H1 (cell line): ENCODE results near the gene EWSR1. TPM values are rescaled to one million over a fixed set of nuclear protein-coding genes. Genes with fewer than 3 reads are reported as not detected.

Experiments used
- CTCF ChIA-PET: fragments of 300-600 bp; sonication (Branson Sonifier 250); formaldehyde crosslinking; loops from one replicate; lab custom pipeline; 2021; ENCODE audit not compliant: partially characterized antibody; lab: Charles Lee
- POLR2A ChIA-PET: fragments of 300-600 bp; sonication (Branson Sonifier 250); formaldehyde crosslinking; loops from one replicate; lab custom pipeline; 2021; ENCODE audit warnings: inconsistent platforms; ENCODE audit not compliant: partially characterized antibody; lab: Charles Lee
- DNase-seq, 2 experiments: peaks; one replicate each; pipeline versions ENCODE4 v3.0.0 to v3.0.0-alpha.2; 2010 to 2022; ENCODE audit warnings: low spot score in 2 of 2, low read depth in 1 of 2, mixed read lengths in 1 of 2
- FAIRE-seq: peaks from 2 replicates; lab custom pipeline; 2011; peaks lifted over from hg19 to GRCh38; lab: Jason Lieb, UNC
- H2AFZ ChIP-seq: 2 replicates; pipeline ENCODE4 v1.8.1; 2012; ENCODE audit warnings: low read length, inconsistent platforms
- H2AK5ac ChIP-seq: 2 replicates; pipeline ENCODE4 v1.6.1; 2013; ENCODE audit warnings: low read depth, low read length
- H2BK120ac ChIP-seq: replicated peaks from 2 replicates; pipeline ENCODE3; 2013; ENCODE audit warnings: low read depth, low read length, inconsistent platforms
- H2BK12ac ChIP-seq: 2 replicates; pipeline ENCODE4 v1.6.1; 2013; ENCODE audit warnings: low read depth, low read length
- H2BK15ac ChIP-seq: 2 replicates; pipeline ENCODE4 v1.6.1; 2013; ENCODE audit warnings: low read length
- H2BK20ac ChIP-seq: 2 replicates; pipeline ENCODE4 v1.6.1; 2013; ENCODE audit warnings: low read length
- H2BK5ac ChIP-seq: 2 replicates; pipeline ENCODE4 v1.6.1; 2013; ENCODE audit warnings: low read depth, low read length
- H3K14ac ChIP-seq: 2 replicates; pipeline ENCODE4 v1.6.1; 2013; ENCODE audit warnings: inconsistent platforms; ENCODE audit not compliant: insufficient read length
- H3K18ac ChIP-seq: 2 replicates; pipeline ENCODE4 v1.6.1; 2013; ENCODE audit warnings: low read length; ENCODE audit errors: extremely low read depth
- H3K23ac ChIP-seq: 2 replicates; pipeline ENCODE4 v1.6.1; 2013; ENCODE audit warnings: inconsistent platforms; ENCODE audit not compliant: insufficient read length
- H3K23me2 ChIP-seq: 2 replicates; pipeline ENCODE4 v1.6.1; 2013; ENCODE audit warnings: low read depth, low read length
- H3K27ac ChIP-seq: 2 replicates; pipeline ENCODE4 v1.6.1; 2011; ENCODE audit warnings: low read depth, low read length, inconsistent platforms
- H3K27me3 ChIP-seq, 4 experiments: replicated peaks in 1 of 4; 1 replicate in 1 of 4; 2 replicates in 3 of 4; pipeline versions ENCODE4 v1.6.1 to v1.8.1; 2011 to 2013; ENCODE audit warnings: low read length in 3 of 4, mild to moderate bottlenecking in 3 of 4, inconsistent platforms in 2 of 4, mixed read lengths in 2 of 4, moderate library complexity in 1 of 4; ENCODE audit not compliant: control insufficient read depth in 3 of 4, insufficient read depth in 3 of 4; ENCODE audit errors: extremely low read depth in 1 of 4
- H3K36me3 ChIP-seq, 4 experiments: 2 replicates each; pipeline versions ENCODE4 v1.6.1 to v1.8.1; 2011 to 2013; ENCODE audit warnings: mild to moderate bottlenecking in 4 of 4, low read length in 3 of 4, moderate library complexity in 2 of 4, control low read depth in 1 of 4, inconsistent platforms in 1 of 4; ENCODE audit not compliant: insufficient read depth in 4 of 4, control insufficient read depth in 2 of 4
- H3K4ac ChIP-seq: replicated peaks from 2 replicates; pipeline ENCODE3; 2013; ENCODE audit warnings: low read length, low read depth, mixed read lengths, inconsistent platforms; ENCODE audit not compliant: insufficient read length
- H3K4me1 ChIP-seq, 4 experiments: replicated peaks in 1 of 4; 1 replicate in 1 of 4; 2 replicates in 3 of 4; pipeline versions ENCODE4 v1.6.1 to v1.8.1; 2011 to 2013; ENCODE audit warnings: low read length in 3 of 4, inconsistent platforms in 2 of 4, mixed read lengths in 1 of 4; ENCODE audit not compliant: insufficient read depth in 4 of 4, control insufficient read depth in 3 of 4
- H3K4me2 ChIP-seq, 2 experiments: 2 replicates each; pipeline versions ENCODE4 v1.6.1 to v1.8.1; 2011 to 2013; ENCODE audit warnings: low read depth in 2 of 2, low read length in 2 of 2, control low read depth in 1 of 2, inconsistent platforms in 1 of 2, mild to moderate bottlenecking in 1 of 2; ENCODE audit not compliant: insufficient read depth in 1 of 2
- H3K4me3 ChIP-seq, 4 experiments: fragments of 200-600, 300-600 bp in 1 of 4; sonication (generic), shearing (Covaris generic), sonication (Bioruptor Twin) in 1 of 4; 2 replicates each; pipeline versions ENCODE4 v1.5.1 to v1.8.1; 2011 to 2016; ENCODE audit warnings: low read length in 4 of 4, low read depth in 3 of 4, control low read depth in 2 of 4, inconsistent platforms in 2 of 4, mild to moderate bottlenecking in 2 of 4, mixed read lengths in 1 of 4, moderate library complexity in 1 of 4; ENCODE audit not compliant: insufficient read depth in 2 of 4; ENCODE audit errors: extremely low read depth in 1 of 4
- H3K56ac ChIP-seq: replicated peaks from 2 replicates; pipeline ENCODE3; 2013; ENCODE audit warnings: low read depth, mild to moderate bottlenecking, mixed read lengths, low read length, inconsistent platforms; ENCODE audit not compliant: insufficient read length
- H3K79me1 ChIP-seq: 2 replicates; pipeline ENCODE4 v1.6.1; 2013; ENCODE audit warnings: low read depth, low read length, control low read depth
- H3K79me2 ChIP-seq, 2 experiments: 2 replicates each; pipeline versions ENCODE4 v1.6.1 to v1.8.1; 2012 to 2013; ENCODE audit warnings: low read length in 2 of 2, mild to moderate bottlenecking in 2 of 2, inconsistent platforms in 1 of 2; ENCODE audit not compliant: insufficient read depth in 2 of 2, control insufficient read depth in 1 of 2
- H3K9ac ChIP-seq, 4 experiments: replicated peaks in 1 of 4; 1 replicate in 1 of 4; 2 replicates in 3 of 4; pipeline versions ENCODE4 v1.6.1 to v1.8.1; 2011 to 2013; ENCODE audit warnings: low read depth in 3 of 4, low read length in 3 of 4, control low read depth in 2 of 4, mild to moderate bottlenecking in 2 of 4, moderate library complexity in 2 of 4, inconsistent platforms in 1 of 4; ENCODE audit errors: extremely low read depth in 1 of 4
- H3K9me3 ChIP-seq, 2 experiments: 2 replicates each; pipeline versions ENCODE4 v1.6.1 to v1.8.1; 2012 to 2013; ENCODE audit warnings: mild to moderate bottlenecking in 2 of 2, moderate library complexity in 2 of 2, control low read depth in 1 of 2, inconsistent platforms in 1 of 2, low read depth in 1 of 2, low read length in 1 of 2, mixed read lengths in 1 of 2; ENCODE audit not compliant: insufficient read depth in 2 of 2
- H4K20me1 ChIP-seq, 2 experiments: replicated peaks in 1 of 2; 2 replicates each; pipeline versions ENCODE3 to v1.8.1; 2011 to 2013; ENCODE audit warnings: inconsistent platforms in 2 of 2, low read length in 2 of 2, mild to moderate bottlenecking in 1 of 2; ENCODE audit not compliant: insufficient read depth in 2 of 2, control insufficient read depth in 1 of 2
- H4K5ac ChIP-seq: 2 replicates; pipeline ENCODE4 v1.6.1; 2013; ENCODE audit warnings: low read length, low read depth, mixed read lengths, inconsistent platforms; ENCODE audit not compliant: insufficient read length
- H4K8ac ChIP-seq: 2 replicates; pipeline ENCODE4 v1.8.0; 2013; ENCODE audit warnings: mild to moderate bottlenecking, moderate library complexity, low read length, inconsistent platforms; ENCODE audit not compliant: insufficient read depth; ENCODE audit errors: extremely low read depth
- H4K91ac ChIP-seq: replicated peaks from 2 replicates; pipeline ENCODE3; 2013; ENCODE audit warnings: low read length, mixed read lengths, inconsistent platforms; ENCODE audit not compliant: insufficient read length
- BACH1 ChIP-seq: IDR thresholded peaks from 2 replicates; pipeline ENCODE4 v1.6.1; 2012; ENCODE audit warnings: low read length, improper control_type of control experiment
- FOSL1 ChIP-seq: IDR thresholded peaks from 2 replicates; pipeline ENCODE4 v1.6.1; 2011; ENCODE audit warnings: mild to moderate bottlenecking, low read depth, low read length, moderate library complexity; ENCODE audit not compliant: insufficient read depth
- KDM1A ChIP-seq: fragments of 200-600, 300-600 bp; sonication (generic); IDR thresholded peaks from 2 replicates; pipeline ENCODE4 v1.7.1; 2016; ENCODE audit warnings: mild to moderate bottlenecking, low read length, borderline replicate concordance
- KDM4A ChIP-seq: IDR thresholded peaks from one replicate; pipeline ENCODE4 v1.7.1; 2012; ENCODE audit warnings: low read depth, mild to moderate bottlenecking, moderate library complexity, low read length, inconsistent platforms; ENCODE audit not compliant: severe bottlenecking
- SP4 ChIP-seq: IDR thresholded peaks from 2 replicates; pipeline ENCODE4 v1.6.1; 2012; ENCODE audit warnings: low read length, inconsistent platforms
- ZNF274 ChIP-seq: IDR thresholded peaks from 2 replicates; pipeline ENCODE4 v1.7.0; 2012; ENCODE audit warnings: low read length, borderline replicate concordance; ENCODE audit errors: extremely low read depth
- WGBS, 2 experiments: shearing (Covaris generic) in 1 of 2; methylation state at CpG; one replicate each; pipeline versions ENCODE4 v1.1.6 to v1.1.7; 2013 to 2015; ENCODE audit warnings: low lambda C conversion rate in 2 of 2, mixed read lengths in 2 of 2, inconsistent platforms in 1 of 2, low coverage in 1 of 2, missing lambda C conversion rate in 1 of 2; ENCODE audit not compliant: insufficient replicate concordance in 2 of 2, insufficient coverage in 1 of 2, insufficient read length in 1 of 2; ENCODE audit errors: extremely low coverage in 1 of 2, missing lambda C conversion rate in 1 of 2; 5-methylcytosine and 5-hydroxymethylcytosine counted together
- polyA plus RNA-seq, 7 experiments: library from polyadenylated mRNA; depleted of rRNA in 3 of 7; stranded (reverse) in 5 of 7; unstranded in 2 of 7; fragments of >200 nt in 5 of 7; fragments of 200-250 nt in 2 of 7; gene quantifications; 1 replicate in 5 of 7; 2 replicates in 1 of 7; 4 replicates in 1 of 7; pipeline versions ENCODE4 v1.2.1 to v1.2.3, GENCODE V29; 2011 to 2013; ENCODE audit warnings: missing spikeins in 2 of 7, mixed read lengths in 2 of 7
- total RNA-seq: library from RNA; stranded (reverse); fragmentation: NEBNext Ultra II Directional; extraction: Animal tissue kit (Norgen Biotek cat#: 25700); gene quantifications from 2 replicates; pipeline ENCODE4 v1.2.1, GENCODE V29; 2021
- TF ChIP-seq, protein P1 (sequence below): IDR thresholded peaks from 2 replicates; pipeline ENCODE4 v1.6.1; 2011; ENCODE audit warnings: low read length, improper control_type of control experiment
- TF ChIP-seq, protein P2 (sequence below), 3 experiments: IDR thresholded peaks; 1 replicate in 2 of 3; 2 replicates in 1 of 3; pipeline versions ENCODE4 v1.5.1 to v1.6.1; 2011; ENCODE audit warnings: low read length in 3 of 3, mild to moderate bottlenecking in 3 of 3, inconsistent platforms in 2 of 3, low read depth in 1 of 3, moderate library complexity in 1 of 3; ENCODE audit not compliant: insufficient read depth in 1 of 3; ENCODE audit errors: control extremely low read depth in 1 of 3

EWSR1 gene
- total and polyA plus RNA-seq, 2 of the 8 experiments (the other 6 are each of a cell fraction or from before 2014, with no cell fraction given) = 387 to 930 TPM

DNA sequence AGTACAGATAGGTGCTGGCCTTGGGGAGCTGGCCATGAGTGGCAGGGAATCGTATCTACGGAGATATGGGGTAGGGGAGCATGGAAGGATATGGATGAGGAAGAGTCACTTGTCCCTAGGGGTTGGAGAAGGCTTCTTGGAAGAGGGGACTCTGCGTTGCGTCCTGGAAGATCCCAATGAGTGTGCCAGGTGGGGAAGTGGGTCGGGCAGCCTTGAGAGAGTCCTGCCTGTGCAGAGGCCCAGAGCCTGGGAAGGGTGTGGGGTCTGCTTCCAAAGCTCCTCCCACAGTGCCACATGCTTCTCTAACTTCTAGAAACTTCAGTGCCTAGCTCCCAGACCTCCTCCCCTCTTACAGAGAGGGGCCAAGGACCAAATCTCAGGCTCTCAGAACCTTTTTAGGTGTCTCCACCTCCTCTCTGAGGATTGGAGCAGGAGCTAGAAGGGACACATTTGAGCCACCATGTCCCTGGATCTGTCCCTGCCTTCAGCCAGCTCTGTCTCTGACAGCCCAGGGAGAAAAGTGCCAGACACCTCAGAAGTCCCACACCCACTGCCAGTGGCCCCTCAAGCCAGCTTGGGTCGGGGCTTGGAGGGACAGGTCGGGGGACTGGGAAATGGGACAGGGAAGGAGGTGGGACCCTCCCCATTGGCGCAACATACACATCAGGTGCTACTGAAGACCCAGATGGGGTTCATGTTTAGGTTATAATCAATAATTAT lies 11.3 kb upstream of the EWSR1 start:
- no peaks in the 10 kb centered on the region for H3K79me2 ChIP-seq
- FAIRE-seq (no peak), DNase-seq (no peak)
- no peak overlapping the region for H3K18ac ChIP-seq
- H3K4me3 ChIP-seq = no peak overlapping the region
- H3K27ac ChIP-seq = no peak overlapping the region
- peaks cover 3% of the 10 kb centered on the region; the same call in 1 of the 2 replicates for H3K79me1 ChIP-seq
- no peak overlapping the region for H2BK120ac ChIP-seq
- H3K23ac ChIP-seq = no peak overlapping the region
- H3K4me2 ChIP-seq = no peak overlapping the region
- WGBS, 2 experiments = 90% methylated on average over 8 of the region's 8 CpGs; no CpG with 5 or more reads in 1 of the 2 experiments
- H3K9me3 ChIP-seq = no peaks in the 10 kb centered on the region
- H2AK5ac ChIP-seq = no peak overlapping the region
- H4K5ac ChIP-seq = no peak overlapping the region
- peaks cover 3 to 19% of the 10 kb centered on the region in 2 experiments for H4K20me1 ChIP-seq
- no peaks in the 10 kb centered on the region for H3K23me2 ChIP-seq
- no peak overlapping the region for H2BK12ac ChIP-seq
- H3K56ac ChIP-seq = no peak overlapping the region
- no peak overlapping the region for H4K8ac ChIP-seq
- no peak overlapping the region for H2AFZ ChIP-seq
- H2BK5ac ChIP-seq = no peak overlapping the region
- ChIA-PET CTCF (interaction anchor here (0.6 to 4.6 kb wide), 4 partner anchors 11 to 312 kb away, joined by 3 to 34 read pairs (median 4); no protein-coding TSS in a partner anchor), POLR2A (interaction anchor here (0.6 to 8.6 kb wide), 8 partner anchors 9 to 112 kb away, joined by 3 to 139 read pairs (median 4); partner anchors contain the start of genes EWSR1 and RHBDD3)
- no peak overlapping the region for H3K9ac ChIP-seq
- H3K4ac ChIP-seq = no peak overlapping the region
- peaks cover 0 to 13% (median 1%) of the 10 kb centered on the region in 4 experiments; a peak in 4 of 8 replicates for H3K36me3 ChIP-seq
- H3K4me1 ChIP-seq = peaks cover 0 to 6% (median 0%) of the 10 kb centered on the region in 4 experiments; a peak in 2 of 7 replicates
- no peak overlapping the region for H4K91ac ChIP-seq
- H2BK20ac ChIP-seq = no peak overlapping the region
- no peak overlapping the region for H3K14ac ChIP-seq
- no peak overlapping the region for H2BK15ac ChIP-seq
- H3K27me3 ChIP-seq = no peaks in the 10 kb centered on the region
- no peak for TF ChIP-seq BACH1
- TF ChIP-seq, protein P1, sequence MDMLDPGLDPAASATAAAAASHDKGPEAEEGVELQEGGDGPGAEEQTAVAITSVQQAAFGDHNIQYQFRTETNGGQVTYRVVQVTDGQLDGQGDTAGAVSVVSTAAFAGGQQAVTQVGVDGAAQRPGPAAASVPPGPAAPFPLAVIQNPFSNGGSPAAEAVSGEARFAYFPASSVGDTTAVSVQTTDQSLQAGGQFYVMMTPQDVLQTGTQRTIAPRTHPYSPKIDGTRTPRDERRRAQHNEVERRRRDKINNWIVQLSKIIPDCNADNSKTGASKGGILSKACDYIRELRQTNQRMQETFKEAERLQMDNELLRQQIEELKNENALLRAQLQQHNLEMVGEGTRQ = no peak
- no peak for TF ChIP-seq ZNF274
- no peak for TF ChIP-seq FOSL1
- TF ChIP-seq, protein P2, sequence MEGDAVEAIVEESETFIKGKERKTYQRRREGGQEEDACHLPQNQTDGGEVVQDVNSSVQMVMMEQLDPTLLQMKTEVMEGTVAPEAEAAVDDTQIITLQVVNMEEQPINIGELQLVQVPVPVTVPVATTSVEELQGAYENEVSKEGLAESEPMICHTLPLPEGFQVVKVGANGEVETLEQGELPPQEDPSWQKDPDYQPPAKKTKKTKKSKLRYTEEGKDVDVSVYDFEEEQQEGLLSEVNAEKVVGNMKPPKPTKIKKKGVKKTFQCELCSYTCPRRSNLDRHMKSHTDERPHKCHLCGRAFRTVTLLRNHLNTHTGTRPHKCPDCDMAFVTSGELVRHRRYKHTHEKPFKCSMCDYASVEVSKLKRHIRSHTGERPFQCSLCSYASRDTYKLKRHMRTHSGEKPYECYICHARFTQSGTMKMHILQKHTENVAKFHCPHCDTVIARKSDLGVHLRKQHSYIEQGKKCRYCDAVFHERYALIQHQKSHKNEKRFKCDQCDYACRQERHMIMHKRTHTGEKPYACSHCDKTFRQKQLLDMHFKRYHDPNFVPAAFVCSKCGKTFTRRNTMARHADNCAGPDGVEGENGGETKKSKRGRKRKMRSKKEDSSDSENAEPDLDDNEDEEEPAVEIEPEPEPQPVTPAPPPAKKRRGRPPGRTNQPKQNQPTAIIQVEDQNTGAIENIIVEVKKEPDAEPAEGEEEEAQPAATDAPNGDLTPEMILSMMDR (IDR thresholded peaks at IDR 0.05; ENCODE audit: control extremely low read depth in 1 of 3, insufficient read depth in 1 of 3, low read depth in 1 of 3, low read length in 3 of 3) = no peak
- no peak for TF ChIP-seq KDM1A
- no peak for TF ChIP-seq KDM4A
- no peak for TF ChIP-seq SP4
